NCI-H1048 (cell line): ENCODE results near the gene LENEP.

Experiments used
- DNase-seq: peaks from one replicate; lab custom pipeline; 2025; lab: John Stamatoyannopoulos, UW

The LENEP gene

DNA sequence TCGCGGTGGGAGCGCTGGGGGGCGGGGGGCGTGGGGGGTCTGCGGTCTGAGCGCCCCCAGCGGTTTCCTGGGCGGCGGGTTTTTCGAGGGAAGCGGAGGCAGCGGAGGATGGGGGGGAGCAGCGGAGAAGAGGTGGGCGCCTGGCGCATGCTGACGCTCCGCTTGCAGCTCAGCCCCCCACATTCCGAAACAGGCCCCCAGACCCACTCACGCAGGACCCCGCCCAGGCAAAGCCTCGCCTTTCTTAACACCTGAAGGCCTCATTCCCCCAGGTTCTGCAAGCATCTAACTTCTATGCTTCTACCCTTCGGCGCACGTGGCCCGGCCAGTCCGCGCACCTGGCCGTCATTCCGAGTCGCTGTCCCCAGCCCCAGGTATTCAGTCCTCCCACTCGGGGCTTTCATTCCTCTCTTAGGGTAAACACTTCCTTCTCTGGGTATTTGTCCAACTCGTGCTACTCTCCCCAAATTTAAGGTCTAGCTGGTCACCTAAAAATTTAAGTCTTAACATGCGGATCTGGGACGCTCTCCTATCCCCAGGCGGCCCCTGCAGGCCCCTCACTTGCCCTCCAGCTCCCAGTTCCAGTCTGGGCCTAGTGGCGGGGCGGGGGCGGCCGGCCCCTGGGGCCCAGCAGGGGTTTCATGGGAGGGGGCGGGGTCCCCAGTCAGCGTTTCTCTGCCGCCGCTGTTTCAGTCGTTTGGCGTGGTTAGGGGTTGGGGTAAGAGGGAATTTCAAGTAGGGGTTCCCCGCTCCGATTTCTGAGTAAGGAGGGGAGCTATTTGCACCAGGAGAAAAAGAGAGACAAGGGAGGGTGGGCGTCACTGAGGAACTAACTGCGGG, 6.4 kb downstream of the LENEP start:
- no peak for DNase-seq

DNA sequence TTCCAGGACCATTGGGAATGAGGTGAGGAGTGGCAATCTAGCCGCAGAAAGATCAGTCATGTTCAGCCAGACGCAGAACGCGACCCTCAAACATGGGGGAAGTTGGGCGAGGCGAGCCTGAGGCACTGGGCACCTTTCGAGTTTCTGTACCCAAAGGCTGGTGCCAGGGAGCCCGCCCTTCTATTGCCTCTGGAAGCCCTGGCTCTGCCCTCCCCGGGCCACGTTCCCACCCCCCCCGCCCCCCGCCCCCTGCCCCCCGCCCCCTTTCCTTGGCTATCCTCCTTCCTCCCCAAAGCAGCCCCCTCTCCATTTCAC, 7.0 kb downstream of the LENEP start:
- DNase-seq: no peak

GRCh38 chr1:155000726-155001424, 7.5 kb downstream of the LENEP start:
- DNase-seq: peak; percentile 77

- no peak for DNase-seq
These were observed 8.0 kb downstream of the LENEP start for GRCh38 chr1:155001425-155001674.

GRCh38 chr1:155001675-155002463, 8.5 kb downstream of the LENEP start:
- DNase-seq: peak; percentile 100

DNA sequence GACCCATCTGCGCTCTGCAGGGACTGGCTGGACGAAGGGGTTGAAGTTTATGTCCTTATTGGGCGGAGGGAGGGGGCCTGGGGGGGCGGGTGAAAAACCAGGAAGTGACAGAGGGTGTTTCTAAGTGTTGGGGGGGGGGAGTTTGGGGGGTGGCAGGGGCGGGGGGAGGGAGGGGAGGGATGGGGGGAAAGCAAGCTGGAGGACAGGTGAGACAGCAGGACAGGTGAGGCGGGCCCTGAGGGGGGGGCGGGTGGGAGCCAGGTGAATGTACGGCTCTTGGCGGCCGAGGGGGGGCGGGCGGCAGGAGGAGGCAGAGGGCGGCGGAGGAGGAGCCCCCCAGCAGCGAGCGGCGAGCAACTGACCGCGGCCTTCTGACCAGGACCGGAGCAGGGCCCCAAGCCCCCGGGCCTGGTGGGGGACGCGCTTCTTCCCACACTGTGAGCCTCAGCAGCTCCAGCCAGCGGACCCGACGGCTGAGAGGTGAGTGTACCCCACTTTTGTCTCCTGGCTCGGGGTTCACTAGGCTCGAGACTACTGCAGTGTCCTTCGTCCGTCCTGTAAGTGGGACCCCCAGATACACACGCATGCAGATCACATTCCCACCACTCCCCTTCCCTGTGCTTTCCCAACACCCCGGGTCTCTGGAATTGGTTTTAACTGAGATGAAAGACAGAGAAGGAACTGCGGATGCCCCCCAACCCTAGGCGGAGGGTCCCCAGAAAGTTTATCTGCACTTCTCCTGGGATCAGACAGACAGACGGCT, 9.3 kb downstream of the LENEP start, which contains the start of gene ZBTB7B:
Gene ZBTB7B (plus strand): TSS at position 339 of the 763 bp plus-strand sequence. CDS start 11,859 bp downstream, outside the sequence.
- DNase-seq: no peak

DNA sequence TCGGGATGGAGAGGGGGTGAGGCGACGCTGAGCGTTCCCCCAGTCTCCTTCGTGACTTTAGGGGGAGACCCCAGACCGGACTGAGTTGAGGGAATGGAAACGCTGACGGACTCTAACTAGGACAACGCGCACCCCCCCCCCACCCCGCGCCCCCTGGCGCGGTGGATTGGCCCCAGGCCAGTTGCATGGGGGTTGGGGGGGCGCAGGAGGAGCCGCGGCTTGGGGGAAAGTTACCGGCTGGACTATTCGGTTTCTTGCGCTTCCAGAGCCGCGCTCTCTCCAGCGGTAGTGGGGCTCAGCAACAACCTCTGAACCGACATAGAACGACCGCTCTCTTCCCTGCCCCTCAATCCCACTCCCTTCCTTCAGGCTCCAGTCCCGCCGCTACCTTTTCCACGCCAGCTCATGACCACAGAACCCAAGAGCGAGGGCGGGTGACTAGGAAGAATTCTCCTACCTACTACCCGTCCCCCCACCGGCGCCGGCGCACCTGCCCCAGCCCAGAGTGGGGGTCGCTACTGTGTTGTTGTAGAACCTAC, 9.9 kb downstream of the LENEP start:
- DNase-seq: no peak

GRCh38 chr1:155003766-155004351, 10.5 kb downstream of the LENEP start:
- no peak for DNase-seq

- DNase-seq: no peak
These were observed 11.1 kb downstream of the LENEP start for GRCh38 chr1:155004352-155005075.

DNA sequence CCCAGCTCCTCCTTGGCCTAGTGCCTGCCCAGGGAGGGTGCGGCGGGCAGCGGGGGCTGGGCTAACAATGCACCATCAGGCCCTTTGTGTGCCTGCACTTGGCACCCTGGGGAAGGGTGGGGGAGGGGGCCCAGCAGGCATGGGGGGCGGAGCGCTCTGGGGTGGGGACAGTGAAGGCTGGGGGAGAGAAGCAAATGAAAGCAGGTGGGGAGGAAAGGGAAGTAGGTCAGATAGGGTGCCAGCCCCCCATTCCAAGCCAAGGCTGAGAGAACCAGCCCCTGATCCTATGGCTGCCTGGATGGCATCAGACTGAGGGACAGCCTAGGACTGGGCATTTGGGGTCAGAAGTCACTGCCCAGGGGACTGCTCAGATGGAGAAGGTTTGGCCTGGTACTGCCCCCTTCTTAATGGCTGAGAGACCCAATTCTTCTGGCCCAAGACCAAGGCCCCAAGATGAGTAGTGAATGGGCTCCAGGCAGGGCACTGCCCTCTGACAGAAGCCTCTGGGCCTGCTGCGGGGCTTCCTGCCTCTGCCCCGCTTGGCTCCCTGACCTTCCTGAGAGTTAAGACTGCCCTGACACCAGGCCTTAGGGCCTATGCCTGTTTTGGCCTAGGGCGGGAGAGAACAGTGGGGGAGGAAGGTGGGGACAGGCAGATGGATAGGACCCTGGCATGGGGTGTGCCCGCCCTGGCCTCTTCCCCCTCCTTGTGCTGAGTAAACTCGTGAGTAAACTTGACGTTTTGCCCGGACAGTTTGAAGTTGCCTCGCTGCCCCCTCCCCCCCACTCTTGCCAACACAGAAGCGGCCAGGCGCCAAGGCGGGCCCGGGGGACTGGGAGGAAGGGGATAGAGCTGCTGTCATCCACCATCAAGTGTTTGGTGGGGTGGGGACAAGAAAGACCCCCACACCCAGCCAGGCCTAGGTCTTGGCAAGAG, 12.0 kb downstream of the LENEP start:
- no peak for DNase-seq

DNA sequence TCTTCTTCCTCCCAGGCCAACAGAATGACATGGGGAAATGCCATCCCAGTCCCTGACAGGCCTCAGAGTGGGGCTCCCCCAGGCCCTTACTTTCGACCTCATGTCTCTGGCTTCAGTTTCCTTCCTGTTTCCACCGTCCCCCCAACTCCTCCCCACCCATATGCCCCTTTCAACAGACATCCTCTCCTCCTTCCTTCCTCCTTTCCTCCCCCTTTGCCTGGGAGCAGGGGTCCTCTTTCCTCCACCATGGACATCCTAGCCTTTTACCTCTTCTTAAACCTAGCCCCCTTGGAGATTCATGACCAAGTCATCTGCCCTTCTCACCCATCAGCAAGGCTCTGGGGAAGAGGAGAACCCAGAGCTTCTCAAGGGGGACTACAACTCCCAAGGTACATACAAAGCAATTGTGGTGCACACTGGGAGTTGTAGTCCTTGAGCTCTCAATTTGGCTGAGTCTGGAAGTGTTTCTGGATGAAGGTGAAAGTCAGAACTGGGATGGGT, 13.3 kb downstream of the LENEP start:
- DNase-seq: no peak

DNA sequence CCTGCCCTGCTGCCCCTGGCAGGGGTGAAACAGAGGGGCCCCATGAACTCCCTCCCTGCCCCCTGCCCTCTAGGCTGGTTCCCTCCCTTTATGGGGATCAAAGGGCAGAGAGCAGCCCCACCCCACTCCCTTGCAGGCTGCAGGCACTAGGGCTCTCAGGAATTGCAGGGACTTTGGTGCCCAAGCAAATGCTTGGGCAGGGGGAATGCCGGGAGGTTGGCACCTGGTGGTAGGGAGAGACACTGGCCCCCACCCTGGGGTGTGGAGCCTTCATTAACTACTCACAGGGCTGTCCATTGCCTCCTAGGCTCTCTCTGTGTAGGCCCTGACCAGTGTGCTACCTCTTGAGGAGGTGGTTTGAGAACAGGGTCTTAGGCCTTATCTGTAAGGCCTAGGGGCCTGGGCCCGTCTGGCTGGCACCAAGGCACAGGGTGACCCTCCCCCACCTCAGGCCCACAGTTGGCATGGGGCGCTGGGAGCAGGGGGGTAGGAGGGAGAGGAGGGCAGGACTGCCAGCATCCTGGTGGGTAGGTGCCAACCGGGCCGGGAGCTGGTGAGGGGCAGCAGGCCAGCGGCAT, 14.0 kb downstream of the LENEP start:
- DNase-seq: no peak

DNA sequence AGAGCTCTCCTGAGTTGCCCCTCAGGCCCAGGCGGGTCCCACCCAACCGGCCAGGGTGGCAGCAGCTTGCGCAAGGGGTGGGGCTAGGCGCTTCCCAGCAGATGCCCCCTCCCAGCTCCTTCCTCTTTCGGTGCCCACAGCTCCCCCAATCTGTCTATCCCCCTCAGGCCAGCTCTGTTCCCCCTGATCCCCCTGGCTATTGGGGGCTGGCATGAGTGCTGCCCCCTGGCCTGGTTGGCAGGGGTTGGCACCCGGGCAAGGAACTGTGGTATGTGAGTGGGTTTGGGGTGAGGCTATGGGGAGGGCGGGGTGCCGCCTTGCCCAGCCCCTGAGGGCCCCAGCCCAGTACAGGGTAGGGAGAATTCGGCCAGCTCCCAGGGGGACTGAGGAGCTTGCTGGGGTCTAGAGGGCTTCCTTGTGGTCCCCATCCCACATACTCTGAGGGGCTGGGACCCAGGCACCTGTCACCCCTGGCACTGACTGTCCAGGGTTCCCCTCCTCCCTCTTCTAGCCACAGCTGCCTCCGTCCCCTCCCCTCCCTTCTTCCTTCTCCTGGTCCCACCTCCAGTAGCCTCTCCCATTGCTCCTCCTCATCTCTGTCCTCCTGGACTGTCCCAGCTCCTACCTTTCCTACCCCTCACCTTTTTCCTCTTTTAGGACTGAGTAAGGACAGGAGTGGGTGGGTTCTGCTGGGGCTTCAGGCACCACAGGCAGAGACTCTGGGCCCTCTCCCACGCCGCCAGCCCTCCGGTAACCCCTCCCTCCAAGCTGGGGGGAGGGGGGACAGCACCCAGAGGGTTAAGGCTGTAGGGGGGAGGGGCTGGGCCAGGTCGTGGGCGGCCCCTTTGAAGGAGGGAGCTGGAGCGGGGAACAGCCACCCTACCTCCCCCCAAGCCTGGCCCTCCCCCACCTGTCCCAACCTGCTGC, 14.9 kb downstream of the LENEP start:
- no peak for DNase-seq

- DNase-seq: no peak
These were observed 15.9 kb downstream of the LENEP start for GRCh38 chr1:155009221-155009711.

GRCh38 chr1:155009742-155010141, 16.4 kb downstream of the LENEP start:
- no peak for DNase-seq

DNA sequence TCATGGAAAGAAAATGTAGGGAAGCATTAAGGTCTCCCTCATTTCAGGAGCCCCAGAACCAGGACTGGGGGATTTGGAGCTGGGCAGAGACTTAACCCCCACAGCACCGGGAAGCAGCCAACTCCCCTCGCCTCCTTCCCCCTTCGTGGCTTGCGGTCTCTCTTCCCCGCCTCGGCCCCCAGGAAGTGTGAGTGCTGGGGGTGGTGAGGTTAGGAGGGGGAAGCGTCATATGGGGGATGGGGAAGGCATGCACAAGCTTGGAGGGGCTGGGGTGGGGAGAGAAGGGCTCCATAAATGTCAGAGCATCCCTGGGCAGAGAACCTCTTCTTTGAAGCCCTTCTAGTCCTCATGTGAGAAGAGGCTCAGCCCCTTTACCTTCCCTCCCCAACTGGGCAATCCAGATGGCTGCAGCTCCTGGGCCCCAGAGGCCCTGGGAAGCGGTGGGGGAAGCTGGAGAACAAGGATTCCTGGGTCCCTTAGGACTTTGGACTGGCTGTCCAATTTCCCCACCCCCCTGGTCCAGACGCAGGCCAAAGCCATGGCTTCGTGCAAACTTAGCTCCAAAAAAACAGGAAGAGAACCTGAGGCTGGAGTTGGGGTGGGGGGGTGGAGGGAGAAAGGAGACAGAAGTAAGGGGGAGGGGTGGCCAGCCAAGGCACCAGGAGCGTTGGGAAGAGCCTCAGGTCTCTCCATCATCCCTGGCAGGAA, 17.0 kb downstream of the LENEP start:
- no peak for DNase-seq

DNA sequence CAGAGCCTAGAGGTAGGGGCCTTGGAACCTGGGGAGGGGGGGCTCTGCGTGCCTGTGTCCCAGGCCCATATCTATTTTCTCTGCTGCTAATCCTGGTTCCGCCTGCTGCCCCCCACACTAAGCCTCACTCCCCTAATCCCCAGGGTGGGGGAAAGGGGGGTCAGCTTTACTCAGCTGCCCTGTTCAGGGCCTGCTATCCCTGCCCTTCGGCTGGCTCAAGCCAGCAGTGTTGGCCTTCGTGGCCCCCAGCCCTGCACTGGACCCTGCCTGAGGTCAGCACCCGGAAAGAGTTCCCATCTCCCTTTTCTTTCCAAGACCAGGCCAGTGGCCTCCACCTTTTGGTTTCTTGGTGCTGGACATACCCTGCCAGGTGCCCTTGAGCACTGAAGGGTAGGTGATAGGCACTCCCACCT, 17.6 kb downstream of the LENEP start:
- no peak for DNase-seq
